ENCODE measurements around the gene POU2F2. TPM values are rescaled to one million over a fixed set of nuclear protein-coding genes. Genes with fewer than 3 reads are reported as not detected.
"Not testable (repeated sequence)": the region's sequence is repeated elsewhere in the genome, so short reads cannot be mapped to it uniquely, and the experiment has no call there.

The POU2F2 gene
- total RNA-seq, 1 experiment from 2014 or later: 0.16 TPM

- H3K9me3 ChIP-seq (replicated peaks): no peaks in the 10 kb centered on the region
- H3K27me3 ChIP-seq: no peaks in the 10 kb centered on the region
- no peak overlapping the region for H3K4me3 ChIP-seq
- H3K4me1 ChIP-seq: peaks cover 7% of the 10 kb centered on the region; the same call in 1 of the 2 replicates
- no peak overlapping the region for H3K27ac ChIP-seq
- no peaks in the 10 kb centered on the region for H3K36me3 ChIP-seq
- DNase-seq: no peak
Observed at GRCh38 chr19:42042455-42043170, 89.6 kb downstream of the POU2F2 start.

GRCh38 chr19:42040491-42040890 is 91.8 kb downstream of the POU2F2 start:
- H3K9me3 ChIP-seq (replicated peaks); H3K4me3 ChIP-seq; H3K36me3 ChIP-seq; H3K27ac ChIP-seq; H3K4me1 ChIP-seq; H3K27me3 ChIP-seq; DNase-seq: not testable (repeated sequence)

- no peaks in the 10 kb centered on the region for H3K36me3 ChIP-seq
Observed at GRCh38 chr19:42040031-42040430, 92.2 kb downstream of the POU2F2 start.

GRCh38 chr19:42038666-42039065 is 93.6 kb downstream of the POU2F2 start:
- H3K4me3 ChIP-seq: no peak overlapping the region
- peak; percentile 27 to 39 for DNase-seq
- H3K27me3 ChIP-seq: no peaks in the 10 kb centered on the region
- H3K4me1 ChIP-seq: peaks cover 12% of the 10 kb centered on the region; the same call in 1 of the 2 replicates
- no peak overlapping the region for H3K27ac ChIP-seq
- no peaks in the 10 kb centered on the region for H3K36me3 ChIP-seq
- no peaks in the 10 kb centered on the region for H3K9me3 ChIP-seq (replicated peaks)

More at GRCh38 chr19:42040031-42040430, 92.2 kb downstream of the POU2F2 start:
- H3K27me3 ChIP-seq: no peaks in the 10 kb centered on the region
- no peak overlapping the region for H3K4me3 ChIP-seq
- H3K9me3 ChIP-seq (replicated peaks): no peaks in the 10 kb centered on the region
- no peak overlapping the region for H3K27ac ChIP-seq
- peak in 1 of 2 experiments; percentile 57 for DNase-seq
- H3K4me1 ChIP-seq: peaks cover 10% of the 10 kb centered on the region; the same call in 1 of the 2 replicates

GRCh38 chr19:42037649-42038048 is 94.6 kb downstream of the POU2F2 start:
- no peak for DNase-seq
- H3K9me3 ChIP-seq (replicated peaks): no peaks in the 10 kb centered on the region
- H3K27me3 ChIP-seq: no peaks in the 10 kb centered on the region
- no peak overlapping the region for H3K27ac ChIP-seq
- peaks cover 16% of the 10 kb centered on the region for H3K4me1 ChIP-seq
- no peak overlapping the region for H3K4me3 ChIP-seq
- H3K36me3 ChIP-seq: no peaks in the 10 kb centered on the region

Other genes starting within 250 kb of the POU2F2 start
- 52.4 and 53.8 TPM in 2 replicates for gene ARHGEF1, start 249.3 kb downstream of the POU2F2 start, total RNA-seq (2014; rRNA removed; shearing (Covaris generic))
- not detected in 2 replicates for gene ERFL, start 204.0 kb downstream of the POU2F2 start, total RNA-seq (2014; rRNA removed; shearing (Covaris generic))
- 106 and 129 TPM in 2 replicates for gene RABAC1, start 173.1 kb downstream of the POU2F2 start, total RNA-seq (2014; rRNA removed; shearing (Covaris generic))
- 11.2 and 12.1 TPM in 2 replicates for gene ATP1A3, start 138.2 kb downstream of the POU2F2 start, total RNA-seq (2014; rRNA removed; shearing (Covaris generic))
- gene GRIK5, start 62.2 kb downstream of the POU2F2 start, total RNA-seq (2014; rRNA removed; shearing (Covaris generic)): 10.3 and 10.5 TPM in 2 replicates
- gene ZNF574, start 56.3 kb downstream of the POU2F2 start, total RNA-seq (2014; rRNA removed; shearing (Covaris generic)): 31.1 and 31.5 TPM in 2 replicates
- 16.2 and 18.0 TPM in 2 replicates for gene DEDD2, start 85.2 kb upstream of the POU2F2 start, total RNA-seq (2014; rRNA removed; shearing (Covaris generic))
- 9.2 and 10.7 TPM in 2 replicates for gene ZNF526, start 87.9 kb upstream of the POU2F2 start, total RNA-seq (2014; rRNA removed; shearing (Covaris generic))
- gene GSK3A, start 110.2 kb upstream of the POU2F2 start, total RNA-seq (2014; rRNA removed; shearing (Covaris generic)): 34.9 and 37.1 TPM in 2 replicates
- gene ERF, start 122.7 kb upstream of the POU2F2 start, total RNA-seq (2014; rRNA removed; shearing (Covaris generic)): 35.1 and 37.7 TPM in 2 replicates
- 19.1 and 21.5 TPM in 2 replicates for gene CIC, start 136.8 kb upstream of the POU2F2 start, total RNA-seq (2014; rRNA removed; shearing (Covaris generic))
- 0.73 and 1.9 TPM in 2 replicates for gene PRR19, start 169.7 kb upstream of the POU2F2 start, total RNA-seq (2014; rRNA removed; shearing (Covaris generic))
- gene PAFAH1B3, start 170.2 kb upstream of the POU2F2 start, total RNA-seq (2014; rRNA removed; shearing (Covaris generic)): 62.5 and 65.6 TPM in 2 replicates
- 0.85 TPM in 1 of 2 replicates, not detected in the other for gene TMEM145, start 180.9 kb upstream of the POU2F2 start, total RNA-seq (2014; rRNA removed; shearing (Covaris generic))
- 18.9 and 19.9 TPM in 2 replicates for gene MEGF8, start 193.2 kb upstream of the POU2F2 start, total RNA-seq (2014; rRNA removed; shearing (Covaris generic))

Measured in SJCRH30 (cell line).